Cardiac ventricle fibroblast (primary cell): ENCODE results near the gene RHOBTB3. TPM values are rescaled to one million over a fixed set of nuclear protein-coding genes. Genes with fewer than 3 reads are reported as not detected.

Experiments
- total RNA-seq: library from RNA; depleted of rRNA; stranded (reverse); fragments of >200 nt; gene quantifications from 2 replicates; pipeline ENCODE4 v1.2.3, GENCODE V29; 2015

RHOBTB3 gene, protein sequence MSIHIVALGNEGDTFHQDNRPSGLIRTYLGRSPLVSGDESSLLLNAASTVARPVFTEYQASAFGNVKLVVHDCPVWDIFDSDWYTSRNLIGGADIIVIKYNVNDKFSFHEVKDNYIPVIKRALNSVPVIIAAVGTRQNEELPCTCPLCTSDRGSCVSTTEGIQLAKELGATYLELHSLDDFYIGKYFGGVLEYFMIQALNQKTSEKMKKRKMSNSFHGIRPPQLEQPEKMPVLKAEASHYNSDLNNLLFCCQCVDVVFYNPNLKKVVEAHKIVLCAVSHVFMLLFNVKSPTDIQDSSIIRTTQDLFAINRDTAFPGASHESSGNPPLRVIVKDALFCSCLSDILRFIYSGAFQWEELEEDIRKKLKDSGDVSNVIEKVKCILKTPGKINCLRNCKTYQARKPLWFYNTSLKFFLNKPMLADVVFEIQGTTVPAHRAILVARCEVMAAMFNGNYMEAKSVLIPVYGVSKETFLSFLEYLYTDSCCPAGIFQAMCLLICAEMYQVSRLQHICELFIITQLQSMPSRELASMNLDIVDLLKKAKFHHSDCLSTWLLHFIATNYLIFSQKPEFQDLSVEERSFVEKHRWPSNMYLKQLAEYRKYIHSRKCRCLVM
- 102 and 110 TPM in 2 replicates for total RNA-seq

GRCh38 chr5:95730730-95731570, at the start of gene RHOBTB3:
Gene RHOBTB3, plus strand, starts transcription at chr5:95731336. Its CDS starts 347 bp downstream, at chr5:95731683.

DNA sequence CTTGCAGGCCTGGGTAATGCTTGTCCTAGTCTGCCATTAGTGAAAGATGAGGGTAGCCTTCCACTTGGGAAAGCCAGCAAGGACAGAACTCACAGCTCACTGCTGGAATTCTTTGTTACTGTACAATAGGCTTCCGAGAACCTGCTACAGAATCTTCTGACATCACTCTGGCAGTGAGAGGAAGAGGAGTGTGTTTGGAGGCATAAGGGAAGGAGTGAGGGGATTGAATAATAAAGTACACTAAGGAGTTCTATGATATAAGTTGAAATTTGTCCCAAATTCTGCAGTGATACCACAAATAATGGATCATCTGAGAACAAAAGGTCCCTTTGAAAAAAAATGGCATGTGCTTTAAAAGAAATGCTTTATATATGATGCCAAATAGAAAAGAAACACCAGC, 48.2 kb upstream of the RHOBTB3 start, which contains the start of gene SPATA9:
SPATA9 (minus strand) TSS at position 101 of the 400 bp plus-strand sequence. CDS start 137 bp downstream, outside the sequence.

DNA sequence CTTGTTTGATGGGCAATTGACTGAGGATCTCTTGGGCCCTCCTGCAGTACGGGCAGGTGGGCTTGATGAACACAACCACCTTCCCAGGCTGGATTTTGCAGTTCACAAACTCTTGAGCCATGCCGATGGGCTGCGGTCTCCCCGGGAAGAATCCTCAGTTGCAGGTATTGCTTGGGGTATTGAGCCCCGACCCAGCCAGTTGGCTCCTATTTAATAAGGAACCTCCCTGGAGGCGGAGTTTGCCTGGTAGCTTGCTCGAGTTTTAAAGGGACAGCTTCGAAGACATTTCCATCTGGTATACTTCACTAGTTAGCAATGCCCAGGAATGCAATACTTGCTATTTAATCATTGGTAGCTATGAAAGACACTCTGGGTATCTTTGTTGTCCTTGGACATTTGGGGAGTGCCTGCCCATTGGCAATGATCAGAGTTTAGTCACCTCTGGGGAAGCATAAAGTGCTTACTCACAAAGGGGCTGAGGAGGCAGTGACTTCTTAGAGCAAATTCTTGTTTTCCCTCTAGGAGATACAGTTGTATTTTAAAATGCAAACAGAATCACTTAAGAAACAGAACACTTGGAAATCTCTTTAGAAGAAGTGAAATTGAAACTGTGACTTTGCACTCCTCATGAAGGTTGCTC, 91.5 kb downstream of the RHOBTB3 start, which contains the start of gene GLRX:
GLRX (minus strand) TSS at position 185 of the 640 bp plus-strand sequence; CDS start at position 121, 64 bp downstream.

Other genes with a start within 250 kb of the RHOBTB3 start
- gene SKIC3, start 176.4 kb upstream of the RHOBTB3 start, total RNA-seq, result 48.0 and 49.3 TPM in 2 replicates
- 10.2 and 10.5 TPM in 2 replicates for gene ARSK, start 176.2 kb upstream of the RHOBTB3 start, total RNA-seq
- gene GPR150, start 111.2 kb upstream of the RHOBTB3 start, total RNA-seq, result 0.20 and 0.31 TPM in 2 replicates
- 0.78 and 0.81 TPM in 2 replicates for gene RFESD, start 84.6 kb upstream of the RHOBTB3 start, total RNA-seq
- not detected in 2 replicates for gene SPATA9, start 48.3 kb upstream of the RHOBTB3 start, total RNA-seq
- gene GLRX, start 91.4 kb downstream of the RHOBTB3 start, total RNA-seq, result 133 and 258 TPM in 2 replicates
- 46.6 and 49.9 TPM in 2 replicates for gene ELL2, start 230.5 kb downstream of the RHOBTB3 start, total RNA-seq